Measurements from ENCODE around the gene ARNT2.

ARNT2 gene

DNA sequence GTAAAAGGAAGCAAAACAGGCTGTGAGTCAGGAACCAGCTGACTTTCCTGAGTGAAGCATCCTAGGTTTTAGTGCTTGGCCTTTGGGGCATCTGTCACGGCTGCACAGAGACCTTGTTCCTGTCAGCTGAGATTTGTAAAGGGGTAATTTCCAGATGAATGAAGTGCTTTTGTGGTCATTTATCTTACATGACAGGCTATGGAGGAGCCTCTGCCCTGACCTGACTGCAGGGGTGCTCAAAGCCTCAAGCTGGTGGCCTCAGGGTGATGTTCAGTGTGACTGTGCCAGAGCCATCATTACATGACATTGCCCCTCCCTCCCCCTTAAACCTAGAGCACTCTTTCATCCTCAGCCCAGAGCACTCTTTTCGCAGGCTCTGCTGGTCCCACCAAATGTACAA lies 132.5 kb downstream of the ARNT2 start:
- Histone ChIP-seq H3K36me3 (ENCODE audit: control insufficient read depth, insufficient read depth, low read length) (no peaks in the 10 kb centered on the region), H3K4me3 (replicated peaks; ENCODE audit: low read depth, low read length) (no peak overlapping the region), H3K27me3 (replicated peaks; ENCODE audit: control insufficient read depth, insufficient read depth, low read length) (no peaks in the 10 kb centered on the region; the same call in 1 of the 2 replicates)
- DNase-seq (ENCODE audit: extremely low read depth, insufficient read length): no peak
- TF ChIP-seq, protein P1, sequence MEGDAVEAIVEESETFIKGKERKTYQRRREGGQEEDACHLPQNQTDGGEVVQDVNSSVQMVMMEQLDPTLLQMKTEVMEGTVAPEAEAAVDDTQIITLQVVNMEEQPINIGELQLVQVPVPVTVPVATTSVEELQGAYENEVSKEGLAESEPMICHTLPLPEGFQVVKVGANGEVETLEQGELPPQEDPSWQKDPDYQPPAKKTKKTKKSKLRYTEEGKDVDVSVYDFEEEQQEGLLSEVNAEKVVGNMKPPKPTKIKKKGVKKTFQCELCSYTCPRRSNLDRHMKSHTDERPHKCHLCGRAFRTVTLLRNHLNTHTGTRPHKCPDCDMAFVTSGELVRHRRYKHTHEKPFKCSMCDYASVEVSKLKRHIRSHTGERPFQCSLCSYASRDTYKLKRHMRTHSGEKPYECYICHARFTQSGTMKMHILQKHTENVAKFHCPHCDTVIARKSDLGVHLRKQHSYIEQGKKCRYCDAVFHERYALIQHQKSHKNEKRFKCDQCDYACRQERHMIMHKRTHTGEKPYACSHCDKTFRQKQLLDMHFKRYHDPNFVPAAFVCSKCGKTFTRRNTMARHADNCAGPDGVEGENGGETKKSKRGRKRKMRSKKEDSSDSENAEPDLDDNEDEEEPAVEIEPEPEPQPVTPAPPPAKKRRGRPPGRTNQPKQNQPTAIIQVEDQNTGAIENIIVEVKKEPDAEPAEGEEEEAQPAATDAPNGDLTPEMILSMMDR (IDR thresholded peaks at IDR 0.05; ENCODE audit: insufficient read depth, low read length, poor library complexity, severe bottlenecking): no peak

DNA sequence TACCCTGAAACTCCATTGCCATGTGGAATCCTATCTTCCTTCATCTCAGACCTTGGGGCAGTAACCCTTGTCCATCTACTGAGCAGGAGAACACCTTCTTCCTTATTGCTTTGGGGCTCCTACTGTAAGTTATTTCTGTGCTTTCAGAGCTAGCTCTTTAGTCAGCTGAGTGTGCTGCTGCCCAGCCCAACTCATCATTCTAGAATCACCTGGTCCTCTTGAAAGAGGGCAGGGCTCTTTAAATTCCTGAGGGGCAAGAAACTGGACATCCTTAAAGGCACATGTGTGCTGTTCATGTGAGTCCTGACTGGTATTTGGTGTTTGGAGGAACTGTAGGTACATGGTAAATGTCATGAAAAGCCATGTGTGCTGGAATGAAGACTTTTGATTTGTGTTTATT lies 140.9 kb downstream of the ARNT2 start:
- TF ChIP-seq, protein P1 (IDR thresholded peaks at IDR 0.05; ENCODE audit: insufficient read depth, low read length, poor library complexity, severe bottlenecking): no peak
- no peaks in the 10 kb centered on the region; the same call in 1 of the 2 replicates for H3K27me3 ChIP-seq (replicated peaks; ENCODE audit: control insufficient read depth, insufficient read depth, low read length)
- no peak for DNase-seq (ENCODE audit: extremely low read depth, insufficient read length)

DNA sequence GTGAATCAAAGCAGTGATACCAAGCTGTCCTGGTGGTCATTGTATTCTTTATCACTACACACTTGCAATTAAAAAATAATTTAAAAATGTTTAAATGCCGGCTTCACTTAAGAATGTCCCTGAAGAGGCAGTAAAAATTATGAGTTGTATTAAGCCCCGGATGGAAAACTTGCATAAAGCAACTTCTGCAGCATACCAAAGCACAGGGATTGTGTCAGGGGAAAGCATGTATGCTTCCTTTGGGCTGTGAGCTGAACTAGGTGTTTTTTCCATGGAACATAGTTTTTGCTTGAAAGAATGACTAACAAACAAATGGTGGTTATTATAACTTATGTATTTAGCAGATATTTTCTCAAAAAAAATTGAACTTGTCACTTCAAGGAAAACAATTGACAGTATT lies 143.1 kb downstream of the ARNT2 start:
- H3K27me3 ChIP-seq (replicated peaks; ENCODE audit: control insufficient read depth, insufficient read depth, low read length): no peaks in the 10 kb centered on the region; the same call in none of the 2 replicates
- no peak for DNase-seq (ENCODE audit: extremely low read depth, insufficient read length)
- no peaks in the 10 kb centered on the region for H3K36me3 ChIP-seq (ENCODE audit: control insufficient read depth, insufficient read depth, low read length)
- H3K4me3 ChIP-seq (replicated peaks; ENCODE audit: low read depth, low read length): no peak overlapping the region
- TF ChIP-seq, protein P1 (IDR thresholded peaks at IDR 0.05; ENCODE audit: insufficient read depth, low read length, poor library complexity, severe bottlenecking): no peak

More for the DNA sequence above, 140.9 kb downstream of the ARNT2 start:
- Histone ChIP-seq H3K36me3 (ENCODE audit: control insufficient read depth, insufficient read depth, low read length) (no peaks in the 10 kb centered on the region), H3K4me3 (replicated peaks; ENCODE audit: low read depth, low read length) (no peak overlapping the region)

DNA sequence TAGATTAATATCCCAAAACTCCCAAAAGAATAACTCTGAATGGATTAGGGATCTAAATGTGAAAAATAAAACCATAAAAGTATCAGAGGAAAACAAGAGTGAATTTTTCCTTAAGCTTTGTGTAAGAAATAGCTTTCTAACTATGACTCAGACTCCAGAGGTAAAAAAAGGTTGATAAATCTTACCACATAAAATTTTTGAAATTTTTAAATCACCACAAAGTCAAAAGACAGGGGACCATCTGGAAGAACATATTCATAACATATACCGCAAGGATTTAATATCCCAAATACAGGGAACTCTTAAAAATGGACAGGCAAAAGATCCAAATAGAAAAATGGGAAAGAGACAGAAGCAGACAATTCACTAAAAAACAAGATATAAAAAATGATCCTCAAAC lies 145.0 kb downstream of the ARNT2 start:
- Histone ChIP-seq H3K27me3 (replicated peaks; ENCODE audit: control insufficient read depth, insufficient read depth, low read length) (no peaks in the 10 kb centered on the region; the same call in none of the 2 replicates), H3K36me3 (ENCODE audit: control insufficient read depth, insufficient read depth, low read length) (no peaks in the 10 kb centered on the region), H3K4me3 (replicated peaks; ENCODE audit: low read depth, low read length) (no peak overlapping the region)
- TF ChIP-seq, protein P1 (IDR thresholded peaks at IDR 0.05; ENCODE audit: insufficient read depth, low read length, poor library complexity, severe bottlenecking): no peak
- no peak for DNase-seq (ENCODE audit: extremely low read depth, insufficient read length)

DNA sequence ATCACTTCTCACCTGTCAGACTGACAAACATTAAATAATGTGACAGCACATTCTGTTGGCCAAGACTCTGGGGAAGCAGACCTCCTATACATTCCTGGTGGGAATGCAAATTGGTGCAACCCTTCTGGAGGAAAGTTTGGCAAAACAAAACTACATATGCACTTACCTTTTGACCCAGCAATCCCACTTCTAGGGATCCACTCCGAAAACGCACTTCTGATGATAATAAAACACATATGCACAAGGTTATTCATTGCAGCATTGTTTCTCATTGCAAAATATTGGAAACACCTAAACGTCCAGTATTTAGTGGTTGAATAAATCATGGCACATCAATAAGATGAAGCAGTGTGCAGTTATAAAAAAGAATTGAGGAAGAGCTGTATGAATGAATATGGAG lies 145.5 kb downstream of the ARNT2 start:
- DNase-seq (ENCODE audit: extremely low read depth, insufficient read length): no peak
- Histone ChIP-seq H3K36me3 (ENCODE audit: control insufficient read depth, insufficient read depth, low read length) (no peaks in the 10 kb centered on the region), H3K27me3 (replicated peaks; ENCODE audit: control insufficient read depth, insufficient read depth, low read length) (no peaks in the 10 kb centered on the region; the same call in none of the 2 replicates), H3K4me3 (replicated peaks; ENCODE audit: low read depth, low read length) (no peak overlapping the region)
- TF ChIP-seq, protein P1 (IDR thresholded peaks at IDR 0.05; ENCODE audit: insufficient read depth, low read length, poor library complexity, severe bottlenecking): no peak
